CD4-positive, alpha-beta T cell treated with Interleukin-1 beta for 1 hour (primary cell): Measurements from ENCODE around the gene ALKBH6.
"Not testable (repeated sequence)": the region's sequence is repeated elsewhere in the genome, so short reads cannot be mapped to it uniquely, and the experiment has no call there.

Experiments used
- DNase-seq, 2 donors: peaks; one replicate each; pipeline ENCODE4 v3.0.0-alpha.2; 2020 to 2022

Gene ALKBH6

GRCh38 chr19:36014012-36014924 lies at the start of gene ALKBH6:
Gene ALKBH6 (minus strand): TSS chr19:36014213. CDS start chr19:36013397, 816 bp downstream.
- DNase-seq: peak; percentile 99

- no peak for DNase-seq
Measured at GRCh38 chr19:36061367-36061766, 47.4 kb upstream of the ALKBH6 start.

GRCh38 chr19:36060430-36060829 lies 46.4 kb upstream of the ALKBH6 start:
- DNase-seq: peak; percentile 7 to 16

- no peak for DNase-seq
Measured at GRCh38 chr19:36059180-36059910, 45.3 kb upstream of the ALKBH6 start.

- no peak for DNase-seq
Measured at GRCh38 chr19:36058481-36059179, 44.6 kb upstream of the ALKBH6 start.

GRCh38 chr19:36054733-36055686 lies 41.0 kb upstream of the ALKBH6 start, which contains the start of gene WDR62:
Gene WDR62 (plus strand): TSS chr19:36054897. CDS start chr19:36054972, 75 bp downstream.
- DNase-seq: peak; percentile 93 to 94

GRCh38 chr19:36054119-36054732 lies 40.2 kb upstream of the ALKBH6 start, which contains the start of gene THAP8:
Gene THAP8 (minus strand): TSS chr19:36054285. CDS start chr19:36054217, 68 bp downstream.
- DNase-seq: peak; percentile 100

- DNase-seq: no peak
Measured at GRCh38 chr19:36051637-36052036, 37.6 kb upstream of the ALKBH6 start.

- no peak for DNase-seq
Measured at GRCh38 chr19:36051236-36051635, 37.2 kb upstream of the ALKBH6 start.

- no peak for DNase-seq
Measured at GRCh38 chr19:36049080-36049698, 35.2 kb upstream of the ALKBH6 start.

- DNase-seq: no peak
Measured at GRCh38 chr19:36047835-36048234, 33.8 kb upstream of the ALKBH6 start.

GRCh38 chr19:36046443-36047050 lies 32.5 kb upstream of the ALKBH6 start:
- no peak for DNase-seq

- no peak for DNase-seq
Measured at GRCh38 chr19:36043952-36044351, 29.9 kb upstream of the ALKBH6 start.

GRCh38 chr19:36041831-36042230 lies 27.8 kb upstream of the ALKBH6 start:
- no peak for DNase-seq

- DNase-seq: not testable (repeated sequence)
Measured at GRCh38 chr19:36041092-36041491, 27.1 kb upstream of the ALKBH6 start.

- no peak for DNase-seq
Measured at GRCh38 chr19:36040495-36040894, 26.5 kb upstream of the ALKBH6 start.

GRCh38 chr19:36032251-36033104 lies 18.5 kb upstream of the ALKBH6 start, which contains the start of gene CLIP3:
Gene CLIP3 (minus strand): TSS chr19:36032873. CDS start chr19:36032357, 516 bp downstream.
- DNase-seq: peak; percentile 24 to 45

GRCh38 chr19:36031308-36031707 lies 17.3 kb upstream of the ALKBH6 start:
- DNase-seq: no peak
